ENCODE measurements around the gene ACSBG1.

ACSBG1 gene

GRCh38 chr15:78149805-78150751 is 84.3 kb downstream of the ACSBG1 start:
- no peak; the same call in 1 of the 2 replicates for TF ChIP-seq ZFX (IDR thresholded peaks at IDR 0.05)
- no peak for TF ChIP-seq CTCF (conservative IDR thresholded peaks at IDR 0.05)

GRCh38 chr15:78149068-78149804 is 85.1 kb downstream of the ACSBG1 start, which contains the start of gene IDH3A:
IDH3A (plus strand) TSS chr15:78149362; CDS start chr15:78149404, 42 bp downstream.
- peak within 1 kb of the TSS; percentile 87 for H3K27ac ChIP-seq
- peak; percentile 94 for TF ChIP-seq ZFX (IDR thresholded peaks at IDR 0.05)
- TF ChIP-seq CTCF (conservative IDR thresholded peaks at IDR 0.05), result no peak

More at GRCh38 chr15:78149805-78150751, 84.3 kb downstream of the ACSBG1 start:
- H3K27ac ChIP-seq, result peak overlapping the region; percentile 87

- H3K27ac ChIP-seq, result peak overlapping the region; percentile 87
- TF ChIP-seq ZFX (IDR thresholded peaks at IDR 0.05) (no peak), CTCF (conservative IDR thresholded peaks at IDR 0.05) (no peak)
Measured at GRCh38 chr15:78148392-78149067, 85.8 kb downstream of the ACSBG1 start.

GRCh38 chr15:78147566-78147965 is 86.8 kb downstream of the ACSBG1 start:
- TF ChIP-seq ZFX (IDR thresholded peaks at IDR 0.05) (no peak), CTCF (conservative IDR thresholded peaks at IDR 0.05) (no peak)
- peak overlapping the region; percentile 87 for H3K27ac ChIP-seq

- TF ChIP-seq CTCF (conservative IDR thresholded peaks at IDR 0.05), result no peak
- TF ChIP-seq ZFX (IDR thresholded peaks at IDR 0.05), result no peak
- H3K27ac ChIP-seq, result no peak overlapping the region
Measured at GRCh38 chr15:78146425-78147154, 87.8 kb downstream of the ACSBG1 start.

- no peak for TF ChIP-seq CTCF (conservative IDR thresholded peaks at IDR 0.05)
- TF ChIP-seq ZFX (IDR thresholded peaks at IDR 0.05), result no peak
- H3K27ac ChIP-seq, result no peak overlapping the region
Measured at GRCh38 chr15:78142332-78142731, 92.0 kb downstream of the ACSBG1 start.
